Right atrium auricular region (tissue), 2 donors: ENCODE measurements around the gene NFAT5. TPM values are rescaled to one million over a fixed set of nuclear protein-coding genes. Genes with fewer than 3 reads are reported as not detected.

Experiments used
- DNase-seq: peaks from one replicate; pipeline ENCODE4 v3.0.0-alpha.2; 2019; ENCODE audit warnings: low spot score
- H3K27ac ChIP-seq, 2 donors: fragments of 200-600 bp; sonication (generic); 1 replicate in 1 of 2; 2 replicates in 1 of 2; pipeline ENCODE4 v1.5.1; 2016 to 2019
- H3K27me3 ChIP-seq, 2 donors: fragments of 200-600 bp; sonication (generic); one replicate each; pipeline versions ENCODE4 v1.5.1 to v1.6.0; 2017 to 2019
- H3K36me3 ChIP-seq: fragments of 200-600 bp; sonication (generic); one replicate; pipeline ENCODE4 v1.5.1; 2016
- H3K4me1 ChIP-seq, 2 donors: fragments of 200-600 bp; sonication (generic); one replicate each; pipeline versions ENCODE4 v1.5.1 to v1.6.0; 2017 to 2019
- H3K4me3 ChIP-seq, 2 donors: fragments of 200-600 bp; sonication (generic); 1 replicate in 1 of 2; 2 replicates in 1 of 2; pipeline ENCODE4 v1.5.1; 2017 to 2019; ENCODE audit warnings: mild to moderate bottlenecking in 1 of 2, moderate library complexity in 1 of 2
- H3K9me3 ChIP-seq, 2 donors: fragments of 200-600 bp; sonication (generic); one replicate each; pipeline ENCODE4 v1.5.1; 2019
- total RNA-seq, 2 donors: library from RNA; depleted of rRNA; stranded (reverse); fragments of >200 nt; gene quantifications; one replicate each; pipeline ENCODE4 v1.1.0, GENCODE V29; 2016
- TF ChIP-seq, protein P1 (sequence below), 2 donors: fragments of 200-600 bp; sonication (generic); IDR thresholded peaks; one replicate each; pipeline ENCODE4 v1.5.1; 2019; ENCODE audit warnings: antibody characterized with exemption in 2 of 2

Gene NFAT5
- total RNA-seq, 2 donors from 2014 or later = 16.4 to 22.6 TPM

DNA sequence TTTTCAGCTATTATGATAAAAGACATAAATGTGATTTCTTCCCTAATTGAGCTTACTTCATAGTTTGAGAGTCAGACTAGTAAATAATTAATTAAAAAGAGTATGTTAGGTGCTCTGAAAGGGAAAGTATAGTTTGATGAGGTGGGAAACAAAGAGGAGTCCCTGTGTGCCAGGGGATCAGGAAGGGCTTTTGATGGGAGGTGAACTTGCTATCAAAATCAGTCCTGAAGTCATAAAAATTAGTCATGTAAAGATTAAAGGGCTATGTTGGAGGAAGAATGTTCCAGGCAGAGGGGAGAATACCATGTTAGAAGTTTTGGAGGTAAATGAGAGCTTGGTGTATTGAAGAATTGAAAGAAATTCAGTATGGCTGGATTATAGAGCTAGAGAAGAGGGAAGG, 31.0 kb downstream of the NFAT5 start:
- Histone ChIP-seq H3K4me1 (peaks cover 0 to 8% of the 10 kb centered on the region in 2 donors), H3K27ac (no peak overlapping the region)
- TF ChIP-seq, protein P1, sequence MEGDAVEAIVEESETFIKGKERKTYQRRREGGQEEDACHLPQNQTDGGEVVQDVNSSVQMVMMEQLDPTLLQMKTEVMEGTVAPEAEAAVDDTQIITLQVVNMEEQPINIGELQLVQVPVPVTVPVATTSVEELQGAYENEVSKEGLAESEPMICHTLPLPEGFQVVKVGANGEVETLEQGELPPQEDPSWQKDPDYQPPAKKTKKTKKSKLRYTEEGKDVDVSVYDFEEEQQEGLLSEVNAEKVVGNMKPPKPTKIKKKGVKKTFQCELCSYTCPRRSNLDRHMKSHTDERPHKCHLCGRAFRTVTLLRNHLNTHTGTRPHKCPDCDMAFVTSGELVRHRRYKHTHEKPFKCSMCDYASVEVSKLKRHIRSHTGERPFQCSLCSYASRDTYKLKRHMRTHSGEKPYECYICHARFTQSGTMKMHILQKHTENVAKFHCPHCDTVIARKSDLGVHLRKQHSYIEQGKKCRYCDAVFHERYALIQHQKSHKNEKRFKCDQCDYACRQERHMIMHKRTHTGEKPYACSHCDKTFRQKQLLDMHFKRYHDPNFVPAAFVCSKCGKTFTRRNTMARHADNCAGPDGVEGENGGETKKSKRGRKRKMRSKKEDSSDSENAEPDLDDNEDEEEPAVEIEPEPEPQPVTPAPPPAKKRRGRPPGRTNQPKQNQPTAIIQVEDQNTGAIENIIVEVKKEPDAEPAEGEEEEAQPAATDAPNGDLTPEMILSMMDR (IDR thresholded peaks at IDR 0.05) = no peak

DNA sequence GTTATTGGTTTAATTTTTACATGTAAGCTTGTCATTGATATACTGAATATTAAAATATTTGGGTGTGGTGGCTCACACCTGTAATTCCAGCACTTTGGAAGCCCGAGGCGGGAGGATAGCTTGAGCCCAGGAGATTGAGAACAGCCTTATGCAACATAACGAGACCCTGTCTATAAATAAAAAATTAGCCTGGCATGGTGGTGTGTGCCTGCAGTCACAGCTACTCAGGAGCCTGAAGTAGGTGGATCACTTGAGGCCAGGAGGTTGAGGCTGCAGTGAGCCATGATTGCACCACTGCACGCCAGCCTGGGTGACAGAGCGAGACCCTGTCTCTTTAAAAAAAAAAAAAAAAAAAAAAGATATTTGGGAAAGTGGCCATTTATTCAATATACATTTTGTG, 32.3 kb downstream of the NFAT5 start:
- TF ChIP-seq, protein P1 (IDR thresholded peaks at IDR 0.05) = no peak
- H3K9me3 ChIP-seq = no peaks in the 10 kb centered on the region
- H3K27me3 ChIP-seq = no peaks in the 10 kb centered on the region
- H3K27ac ChIP-seq = no peak overlapping the region
- no peak for DNase-seq
- no peak overlapping the region for H3K4me3 ChIP-seq
- no peaks in the 10 kb centered on the region for H3K36me3 ChIP-seq
- peaks cover 0 to 8% of the 10 kb centered on the region in 2 donors for H3K4me1 ChIP-seq

More for the DNA sequence above, 31.0 kb downstream of the NFAT5 start:
- no peak overlapping the region for H3K4me3 ChIP-seq
- no peaks in the 10 kb centered on the region for H3K9me3 ChIP-seq
- no peaks in the 10 kb centered on the region for H3K27me3 ChIP-seq
- no peak for DNase-seq
- no peaks in the 10 kb centered on the region for H3K36me3 ChIP-seq

GRCh38 chr16:69599731-69600130, 34.0 kb downstream of the NFAT5 start:
- Histone ChIP-seq H3K27me3 (no peaks in the 10 kb centered on the region), H3K4me3 (no peak overlapping the region), H3K36me3 (no peaks in the 10 kb centered on the region), H3K27ac (no peak overlapping the region), H3K9me3 (no peaks in the 10 kb centered on the region), H3K4me1 (peaks cover 0 to 6% of the 10 kb centered on the region in 2 donors)
- DNase-seq = no peak
- TF ChIP-seq, protein P1 (IDR thresholded peaks at IDR 0.05) = no peak

- Histone ChIP-seq H3K9me3 (no peaks in the 10 kb centered on the region), H3K4me1 (peaks cover 0 to 1% of the 10 kb centered on the region in 2 donors), H3K4me3 (no peak overlapping the region), H3K27ac (no peak overlapping the region), H3K27me3 (no peaks in the 10 kb centered on the region), H3K36me3 (no peaks in the 10 kb centered on the region)
- no peak for DNase-seq
- TF ChIP-seq, protein P1 (IDR thresholded peaks at IDR 0.05) = no peak
Observed at GRCh38 chr16:69600202-69600601, 34.4 kb downstream of the NFAT5 start.

DNA sequence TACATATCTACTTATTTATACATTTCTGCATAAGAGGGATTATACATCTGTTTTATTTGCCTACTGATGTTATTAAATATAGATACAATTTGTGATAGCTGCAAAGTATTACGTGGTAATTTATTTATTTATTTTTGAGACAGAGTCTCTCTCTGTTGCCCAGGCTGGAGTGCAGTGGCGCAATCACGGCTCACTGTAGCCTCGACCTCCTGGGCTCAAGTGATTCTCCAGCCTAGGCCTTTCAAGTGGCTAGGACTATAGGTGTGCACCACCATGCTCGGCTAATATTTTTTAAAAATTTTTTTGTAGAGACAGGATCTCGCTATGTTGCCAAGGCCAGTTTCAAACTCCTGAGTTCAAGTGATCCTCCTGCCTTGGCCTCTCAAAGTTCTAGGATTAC, 35.5 kb downstream of the NFAT5 start:
- TF ChIP-seq, protein P1 (IDR thresholded peaks at IDR 0.05) = no peak
- Histone ChIP-seq H3K4me1 (no peaks in the 10 kb centered on the region), H3K36me3 (no peaks in the 10 kb centered on the region), H3K27ac (no peak overlapping the region), H3K4me3 (no peak overlapping the region), H3K27me3 (no peaks in the 10 kb centered on the region), H3K9me3 (no peaks in the 10 kb centered on the region)
- no peak for DNase-seq

GRCh38 chr16:69606985-69607384, 41.2 kb downstream of the NFAT5 start:
- H3K4me3 ChIP-seq = no peak overlapping the region
- H3K27me3 ChIP-seq = no peaks in the 10 kb centered on the region
- TF ChIP-seq, protein P1 (IDR thresholded peaks at IDR 0.05) = no peak
- peaks cover 0 to 17% of the 10 kb centered on the region in 2 donors for H3K4me1 ChIP-seq
- H3K36me3 ChIP-seq = no peaks in the 10 kb centered on the region
- no peaks in the 10 kb centered on the region for H3K9me3 ChIP-seq
- DNase-seq = no peak
- no peak overlapping the region for H3K27ac ChIP-seq
